ENCODE data around the gene RAP1GAP2. TPM values are rescaled to one million over a fixed set of nuclear protein-coding genes. Genes with fewer than 3 reads are reported as not detected.

Gene RAP1GAP2
- total RNA-seq, 4 donors from 2014 or later = 4.6 to 8.0 (median 5.6) TPM

- no peak for TF ChIP-seq CTCF (IDR thresholded peaks at IDR 0.05)
- no peak for ATAC-seq (ENCODE audit: low FRiP score)
- DNase-seq (ENCODE audit: low spot score) = no peak
Observed at GRCh38 chr17:2758870-2759269, 37.4 kb upstream of the RAP1GAP2 start.

GRCh38 chr17:2770129-2770528 is 26.1 kb upstream of the RAP1GAP2 start:
- ATAC-seq (ENCODE audit: low FRiP score) (no peak), DNase-seq (ENCODE audit: low spot score) (no peak)
- TF ChIP-seq CTCF (IDR thresholded peaks at IDR 0.05) = no peak

GRCh38 chr17:2775206-2775605 is 21.0 kb upstream of the RAP1GAP2 start:
- ATAC-seq (ENCODE audit: low FRiP score) = no peak
- DNase-seq (ENCODE audit: low spot score) = no peak
- no peak for TF ChIP-seq CTCF (IDR thresholded peaks at IDR 0.05)

GRCh38 chr17:2776589-2777241 is 19.5 kb upstream of the RAP1GAP2 start:
- TF ChIP-seq CTCF (IDR thresholded peaks at IDR 0.05) = no peak
- no peak for DNase-seq (ENCODE audit: low spot score)
- peak; percentile 51 for ATAC-seq (ENCODE audit: low FRiP score)

- ATAC-seq (ENCODE audit: low FRiP score) (no peak), DNase-seq (ENCODE audit: low spot score) (no peak)
- TF ChIP-seq CTCF (IDR thresholded peaks at IDR 0.05) = no peak
Observed at GRCh38 chr17:2777242-2777867, 18.9 kb upstream of the RAP1GAP2 start.

GRCh38 chr17:2778489-2778888 is 17.7 kb upstream of the RAP1GAP2 start:
- no peak for ATAC-seq (ENCODE audit: low FRiP score)
- no peak for TF ChIP-seq CTCF (IDR thresholded peaks at IDR 0.05)

GRCh38 chr17:2779545-2779944 is 16.7 kb upstream of the RAP1GAP2 start:
- TF ChIP-seq CTCF (IDR thresholded peaks at IDR 0.05) = no peak
- no peak for ATAC-seq (ENCODE audit: low FRiP score)
- no peak for DNase-seq (ENCODE audit: low spot score)

More at GRCh38 chr17:2778489-2778888, 17.7 kb upstream of the RAP1GAP2 start:
- DNase-seq (ENCODE audit: low spot score) = no peak

All from omental fat pad (tissue), 4 donors.